Keratinocyte (primary cell): ENCODE data around the gene WWC2. TPM values are rescaled to one million over a fixed set of nuclear protein-coding genes. Genes with fewer than 3 reads are reported as not detected.

Experiments
- DNase-seq: peaks from one replicate; pipeline ENCODE4 v3.0.0-alpha.2; 2011; ENCODE audit warnings: low read depth, missing footprints, low spot score
- FAIRE-seq: peaks from 2 replicates; lab custom pipeline; 2011; peaks lifted over from hg19 to GRCh38; lab: Jason Lieb, UNC
- H2AFZ ChIP-seq: 2 replicates; pipeline ENCODE4 v1.6.0; 2012; ENCODE audit warnings: low read length, control low read depth, inconsistent platforms; ENCODE audit not compliant: control insufficient read depth
- H3K27ac ChIP-seq: 2 replicates; pipeline ENCODE4 v1.5.1; 2011; ENCODE audit warnings: low read length; ENCODE audit not compliant: control insufficient read depth, insufficient read depth
- H3K27me3 ChIP-seq: 3 replicates; pipeline ENCODE4 v1.6.0; 2011; ENCODE audit warnings: low read length; ENCODE audit not compliant: control insufficient read depth, insufficient read depth; ENCODE audit errors: extremely low read depth
- H3K36me3 ChIP-seq, 2 experiments: 2 replicates in 1 of 2; 3 replicates in 1 of 2; pipeline ENCODE4 v1.5.1; 2011; ENCODE audit warnings: low read length in 2 of 2, mild to moderate bottlenecking in 1 of 2; ENCODE audit not compliant: control insufficient read depth in 2 of 2, insufficient read depth in 2 of 2; ENCODE audit errors: extremely low read depth in 1 of 2
- H3K4me1 ChIP-seq: 3 replicates; pipeline ENCODE4 v1.5.1; 2011; ENCODE audit warnings: low read length; ENCODE audit not compliant: control insufficient read depth, insufficient read depth; ENCODE audit errors: extremely low read depth
- H3K4me2 ChIP-seq: 3 replicates; pipeline ENCODE4 v1.6.0; 2011; ENCODE audit warnings: low read depth, low read length; ENCODE audit not compliant: control insufficient read depth, insufficient read depth; ENCODE audit errors: extremely low read depth
- H3K4me3 ChIP-seq, 3 experiments: fragments of 200-600 bp in 1 of 3; sonication (generic) in 1 of 3; 2 replicates in 2 of 3; 3 replicates in 1 of 3; pipeline ENCODE4 v1.5.1; 2011 to 2016; ENCODE audit warnings: low read length in 3 of 3, mild to moderate bottlenecking in 3 of 3, control low read depth in 2 of 3, inconsistent platforms in 1 of 3, low read depth in 1 of 3, mixed read lengths in 1 of 3, mixed run types in 1 of 3, moderate library complexity in 1 of 3; ENCODE audit not compliant: control insufficient read depth in 2 of 3, insufficient read depth in 2 of 3; ENCODE audit errors: extremely low read depth in 1 of 3
- H3K79me2 ChIP-seq: 2 replicates; pipeline ENCODE4 v1.6.0; 2012; ENCODE audit warnings: low read length; ENCODE audit not compliant: control insufficient read depth, insufficient read depth
- H3K9ac ChIP-seq: 3 replicates; pipeline ENCODE4 v1.6.0; 2011; ENCODE audit warnings: low read length; ENCODE audit not compliant: control insufficient read depth, insufficient read depth; ENCODE audit errors: extremely low read depth
- H3K9me1 ChIP-seq: 3 replicates; pipeline ENCODE4 v1.6.0; 2011; ENCODE audit warnings: low read length; ENCODE audit not compliant: control insufficient read depth, insufficient read depth; ENCODE audit errors: extremely low read depth
- H3K9me3 ChIP-seq: 2 replicates; pipeline ENCODE4 v1.5.1; 2012; ENCODE audit warnings: low read depth, low read length; ENCODE audit not compliant: control insufficient read depth
- H4K20me1 ChIP-seq: 3 replicates; pipeline ENCODE4 v1.6.0; 2011; ENCODE audit warnings: low read length; ENCODE audit not compliant: control insufficient read depth, insufficient read depth; ENCODE audit errors: extremely low read depth
- CTCF ChIP-seq, 3 experiments: IDR thresholded peaks in 1 of 3; conservative IDR thresholded peaks in 1 of 3; optimal IDR thresholded peaks in 1 of 3; 2 replicates in 2 of 3; 3 replicates in 1 of 3; pipeline versions ENCODE3 to v1.5.1; 2011; ENCODE audit warnings: low read length in 3 of 3, mild to moderate bottlenecking in 3 of 3, moderate library complexity in 2 of 3, control low read depth in 1 of 3, inconsistent platforms in 1 of 3; ENCODE audit not compliant: insufficient read depth in 2 of 3; ENCODE audit errors: extremely low read depth in 1 of 3
- EZH2 ChIP-seq: IDR thresholded peaks from one replicate; pipeline ENCODE4 v1.6.1; 2012; ENCODE audit warnings: inconsistent platforms, mild to moderate bottlenecking, low read length, moderate library complexity
- dilution Hi-C: fragments of 300-500 bp; cut with MboI; formaldehyde crosslinking; loops from one replicate; pipeline ENCODE4 v1.7.0; 2020; ENCODE audit warnings: low sequenced_read_pairs; ENCODE audit not compliant: extremely low pct_ligation_motif_present
- polyA plus RNA-seq, 5 experiments: library from polyadenylated mRNA; depleted of rRNA in 3 of 5; stranded (reverse) in 3 of 5; stranded (forward) in 1 of 5; unstranded in 1 of 5; fragments of >200 nt; gene quantifications; 1 replicate in 1 of 5; 2 replicates in 3 of 5; 3 replicates in 1 of 5; pipeline versions ENCODE4 v1.2.1 to v1.2.3, GENCODE V29; 2011 to 2012; ENCODE audit warnings: missing spikeins in 2 of 5, low read depth in 1 of 5, low replicate concordance in 1 of 5

The WWC2 gene
- polyA plus RNA-seq, 1 donor (not counting 4 experiments of a cell fraction or from before 2014, with no cell fraction given), result 15.4 TPM

- dilution Hi-C loops, result no loop called here
- H3K27ac ChIP-seq, result no peak overlapping the region
- no peaks in the 10 kb centered on the region for H3K79me2 ChIP-seq
- H3K4me3 ChIP-seq, result no peak overlapping the region
- peaks cover 0 to 2% of the 10 kb centered on the region in 2 experiments for H3K36me3 ChIP-seq
- H3K9me3 ChIP-seq, result no peaks in the 10 kb centered on the region
- no peaks in the 10 kb centered on the region for H3K27me3 ChIP-seq
- no peak overlapping the region for H2AFZ ChIP-seq
- no peak for TF ChIP-seq CTCF (optimal IDR thresholded peaks at IDR 0.05 in 1 of 3, IDR thresholded peaks at IDR 0.05 in 1 of 3, conservative IDR thresholded peaks at IDR 0.05 in 1 of 3; ENCODE audit: extremely low read depth in 1 of 3, insufficient read depth in 2 of 3, low read length in 3 of 3)
- no peaks in the 10 kb centered on the region for H3K4me1 ChIP-seq
- FAIRE-seq (no peak), DNase-seq (no peak)
- H4K20me1 ChIP-seq, result no peaks in the 10 kb centered on the region
- no peaks in the 10 kb centered on the region for H3K9me1 ChIP-seq
- no peak overlapping the region for H3K4me2 ChIP-seq
- no peak overlapping the region for H3K9ac ChIP-seq
These were observed 124.0 kb downstream of the WWC2 start for GRCh38 chr4:183223053-183223452.

GRCh38 chr4:183229397-183229796, 130.3 kb downstream of the WWC2 start:
- no peak for DNase-seq
- peak; percentile 13 for FAIRE-seq

More at GRCh38 chr4:183229397-183229796, 130.3 kb downstream of the WWC2 start:
- Histone ChIP-seq H2AFZ (no peak overlapping the region), H3K36me3 (peaks cover 0 to 7% of the 10 kb centered on the region in 2 experiments), H3K4me1 (peaks cover 4% of the 10 kb centered on the region), H3K9me3 (no peaks in the 10 kb centered on the region), H3K79me2 (no peaks in the 10 kb centered on the region), H3K4me2 (no peak overlapping the region), H3K27me3 (no peaks in the 10 kb centered on the region), H3K9ac (no peak overlapping the region), H4K20me1 (no peaks in the 10 kb centered on the region), H3K9me1 (no peaks in the 10 kb centered on the region), H3K27ac (no peak overlapping the region), H3K4me3 (no peak overlapping the region)
- dilution Hi-C loops, result no loop called here
- no peak for TF ChIP-seq CTCF (optimal IDR thresholded peaks at IDR 0.05 in 1 of 3, IDR thresholded peaks at IDR 0.05 in 1 of 3, conservative IDR thresholded peaks at IDR 0.05 in 1 of 3; ENCODE audit: extremely low read depth in 1 of 3, insufficient read depth in 2 of 3, low read length in 3 of 3)
- no peak for TF ChIP-seq EZH2
